DOHH2 (cell line): Measurements from ENCODE around the gene MYT1.

Experiments
- CTCF ChIP-seq: fragments of 200-600 bp; sonication (generic); IDR thresholded peaks from one replicate; pipeline ENCODE4 v1.5.1; 2014; ENCODE audit warnings: antibody characterized with exemption, mild to moderate bottlenecking, low read depth, low read length; ENCODE audit not compliant: poor library complexity, severe bottlenecking
- EZH2phosphoT487 ChIP-seq: fragments of 200-600 bp; sonication (generic); IDR thresholded peaks from 2 replicates; pipeline ENCODE4 v1.6.1; 2017; ENCODE audit warnings: borderline replicate concordance, mild to moderate bottlenecking, antibody characterized with exemption, low read length, moderate library complexity, mixed read lengths

- TF ChIP-seq CTCF (no peak), EZH2phosphoT487 (no peak)
These were observed 12.7 kb downstream of the MYT1 start for GRCh38 chr20:64176971-64177370.
